GM12878 (cell line): ENCODE measurements around the gene GPR137B. TPM values are rescaled to one million over a fixed set of nuclear protein-coding genes. Genes with fewer than 3 reads are reported as not detected.
A peak's percentile ranks its signal among the peaks of the same experiment; 100 is the strongest.
"Not testable (repeated sequence)": the region's sequence is repeated elsewhere in the genome, so short reads cannot be mapped to it uniquely, and the experiment has no call there.

Source experiments
- ATAC-seq: fragments of 200-7000 bp; cut with Tn5 transposase; 3 replicates; pipeline ENCODE4 v1.9.1; 2020; ENCODE audit warnings: mild to moderate bottlenecking, moderate library complexity
- BruUV-seq: library from RNA; stranded (reverse); fragments of 400-500 nt; replicated peaks from 2 replicates; lab custom pipeline; 2021; lab: Mats Ljungman, UMichigan
- CTCF ChIA-PET: fragments of 300-600 bp; sonication (Branson Sonifier 250); formaldehyde crosslinking; extraction: SDS; loops from one replicate; lab custom pipeline; 2021; ENCODE audit warnings: inconsistent platforms; lab: Yijun Ruan, JAX
- POLR2A ChIA-PET: fragments of 350-600 bp; formaldehyde crosslinking; extraction: SDS; loops from one replicate; lab custom pipeline; 2021; ENCODE audit warnings: inconsistent platforms; lab: Charles Lee
- RAD21 ChIA-PET: fragments of 300-600 bp; sonication (Branson Sonifier 250); formaldehyde crosslinking; loops from one replicate; lab custom pipeline; 2023; ENCODE audit warnings: antibody characterized with exemption; ENCODE audit not compliant: unreplicated experiment; lab: Charles Lee
- SMC1A ChIA-PET: fragments of 300-600 bp; sonication (Branson Sonifier 250); formaldehyde crosslinking; loops from one replicate; lab custom pipeline; 2023; ENCODE audit not compliant: unreplicated experiment, uncharacterized antibody; lab: Charles Lee
- DNase-seq: peaks from one replicate; pipeline ENCODE4 v3.0.0-alpha.2; 2011; ENCODE audit warnings: low read depth, low spot score
- FAIRE-seq: peaks from 3 replicates; lab custom pipeline; 2011; peaks lifted over from hg19 to GRCh38; lab: Jason Lieb, UNC
- H2AFZ ChIP-seq: 2 replicates; pipeline ENCODE4 v1.6.0; 2011; ENCODE audit warnings: low read depth, low read length, control low read depth; ENCODE audit not compliant: control insufficient read depth
- H3K27ac ChIP-seq: 2 replicates; pipeline ENCODE4 v1.5.1; 2011; ENCODE audit warnings: control low read depth; ENCODE audit not compliant: control insufficient read depth, insufficient read depth
- H3K27me3 ChIP-seq, 2 experiments: replicated peaks in 1 of 2; 2 replicates each; pipeline versions ENCODE4 v1.6.0 to v1.6.1; 2011; ENCODE audit warnings: low read length in 1 of 2; ENCODE audit not compliant: control insufficient read depth in 2 of 2, insufficient read depth in 2 of 2
- H3K36me3 ChIP-seq, 2 experiments: 2 replicates each; pipeline ENCODE4 v1.5.1; 2011; ENCODE audit warnings: low read length in 1 of 2; ENCODE audit not compliant: control insufficient read depth in 2 of 2, insufficient read depth in 2 of 2
- H3K4me1 ChIP-seq: 2 replicates; pipeline ENCODE4 v1.6.1; 2011; ENCODE audit warnings: mild to moderate bottlenecking, low read length, moderate library complexity, mixed read lengths; ENCODE audit not compliant: control insufficient read depth, insufficient read depth
- H3K4me2 ChIP-seq: 2 replicates; pipeline ENCODE4 v1.6.0; 2011; ENCODE audit warnings: control low read depth; ENCODE audit not compliant: control insufficient read depth, insufficient read depth
- H3K4me3 ChIP-seq: fragments of 200-600 bp; sonication (generic); 2 replicates; pipeline ENCODE4 v1.5.1; 2016
- H3K79me2 ChIP-seq: 2 replicates; pipeline ENCODE4 v1.6.0; 2011; ENCODE audit warnings: low read length; ENCODE audit not compliant: control insufficient read depth, insufficient read depth
- H3K9ac ChIP-seq: 2 replicates; pipeline ENCODE4 v1.8.0; 2011; ENCODE audit warnings: low read length, control low read depth, mixed read lengths; ENCODE audit not compliant: control insufficient read depth, insufficient read depth
- H3K9me3 ChIP-seq: replicated peaks from 3 replicates; pipeline ENCODE4 v1.5.1; 2011; ENCODE audit warnings: mild to moderate bottlenecking, low read length; ENCODE audit not compliant: control insufficient read depth, insufficient read depth
- H4K20me1 ChIP-seq: 2 replicates; pipeline ENCODE4 v1.6.0; 2011; ENCODE audit not compliant: control insufficient read depth, insufficient read depth
- CBFB ChIP-seq: IDR thresholded peaks from 2 replicates; pipeline ENCODE4 v1.6.1; 2016; ENCODE audit warnings: antibody characterized with exemption, low read depth
- CBX3 ChIP-seq: fragments of 200-600 bp; sonication (generic); IDR thresholded peaks from 2 replicates; pipeline ENCODE4 v1.6.1; 2016; ENCODE audit warnings: low read depth, borderline replicate concordance
- ESRRA ChIP-seq: IDR thresholded peaks from 2 replicates; pipeline ENCODE4 v1.6.1; 2012; ENCODE audit warnings: mild to moderate bottlenecking, low read length, improper control_type of control experiment
- GABPA ChIP-seq: IDR thresholded peaks from 2 replicates; pipeline ENCODE4 v1.6.1; 2014; ENCODE audit warnings: antibody characterized with exemption, low read depth, mild to moderate bottlenecking, inconsistent platforms
- IKZF2 ChIP-seq, 2 experiments: fragments of 450-650 bp; IDR thresholded peaks; 2 replicates each; pipeline ENCODE4 v1.6.1; 2017; ENCODE audit warnings: mild to moderate bottlenecking in 2 of 2, moderate library complexity in 2 of 2
- JUNB ChIP-seq: IDR thresholded peaks from 2 replicates; pipeline ENCODE4 v1.6.1; 2016; ENCODE audit warnings: antibody characterized with exemption, mild to moderate bottlenecking
- KLF5 ChIP-seq: fragments of 450-650 bp; IDR thresholded peaks from 2 replicates; pipeline ENCODE4 v1.6.1; 2014; ENCODE audit warnings: mild to moderate bottlenecking; ENCODE audit not compliant: partially characterized antibody
- NFXL1 ChIP-seq: fragments of 450-650 bp; IDR thresholded peaks from 2 replicates; pipeline ENCODE4 v1.6.1; 2017; ENCODE audit warnings: antibody characterized with exemption, mild to moderate bottlenecking, borderline replicate concordance
- PAX8 ChIP-seq: fragments of 450-650 bp; IDR thresholded peaks from 2 replicates; pipeline ENCODE4 v1.6.1; 2017; ENCODE audit warnings: mild to moderate bottlenecking, moderate library complexity
- SREBF1 ChIP-seq: IDR thresholded peaks from 2 replicates; pipeline ENCODE4 v1.6.1; 2012; ENCODE audit warnings: mild to moderate bottlenecking, low read length
- STAT3 ChIP-seq: IDR thresholded peaks from 2 replicates; pipeline ENCODE4 v1.6.1; 2011; ENCODE audit warnings: low read depth, low read length, improper control_type of control experiment
- TCF7 ChIP-seq: IDR thresholded peaks from 2 replicates; pipeline ENCODE4 v1.6.1; 2014; ENCODE audit warnings: antibody characterized with exemption, borderline replicate concordance
- ZBED1 ChIP-seq: IDR thresholded peaks from 2 replicates; pipeline ENCODE4 v1.6.1; 2016; ENCODE audit warnings: borderline replicate concordance
- ZNF217 ChIP-seq: fragments of 450-650 bp; IDR thresholded peaks from 2 replicates; pipeline ENCODE4 v1.6.1; 2017; ENCODE audit warnings: antibody characterized with exemption, mild to moderate bottlenecking
- WGBS: methylation state at CpG from one replicate; pipeline ENCODE4 v1.1.6; 2016; ENCODE audit warnings: low lambda C conversion rate; ENCODE audit not compliant: insufficient replicate concordance, insufficient coverage; ENCODE audit errors: missing lambda C conversion rate; 5-methylcytosine and 5-hydroxymethylcytosine counted together
- in situ Hi-C: fragments of 300-500 bp; cut with MboI; formaldehyde crosslinking; loops from 9 replicates; pipeline ENCODE4 v1.14.3; 2018; ENCODE audit warnings: mixed read lengths
- intact Hi-C: fragments of 100-400 bp; cut with micrococcal nuclease; formaldehyde crosslinking; loops from one replicate; pipeline ENCODE4 v1.14.2; 2022; ENCODE audit not compliant: unreplicated experiment
- polyA plus RNA-seq, 11 experiments: library from polyadenylated mRNA; depleted of rRNA in 4 of 11; unstranded in 6 of 11; stranded (reverse) in 5 of 11; fragments of >200 nt; fragmentation: Nextera tagmentation in 4 of 11; fragmentation: Illumina TruSeq in 1 of 11; extraction: Ambion mirVana in 4 of 11; extraction: Trizol in 1 of 11; gene quantifications; 1 replicate in 1 of 11; 2 replicates in 10 of 11; pipeline versions ENCODE4 v1.2.1 to v1.2.3, GENCODE V29; 2011 to 2016; ENCODE audit warnings: inconsistent platforms in 2 of 11, missing spikeins in 2 of 11, low read depth in 1 of 11
- total RNA-seq, 4 experiments: library from RNA; depleted of rRNA in 3 of 4; stranded (reverse); fragments of >200 nt in 3 of 4; fragmentation: Illumina TruSeq in 1 of 4; extraction: Trizol in 1 of 4; gene quantifications; 2 replicates each; pipeline versions ENCODE4 v1.2.1 to v1.2.3, GENCODE V29; 2013 to 2021
- TF ChIP-seq, protein P1 (sequence below): IDR thresholded peaks from 2 replicates; pipeline ENCODE4 v1.6.1; 2012; ENCODE audit warnings: low read depth, low read length, improper control_type of control experiment
- TF ChIP-seq, protein P2 (sequence below): IDR thresholded peaks from 2 replicates; pipeline ENCODE4 v1.6.1; 2011; ENCODE audit warnings: borderline replicate concordance, low read depth, mild to moderate bottlenecking, moderate library complexity, mixed read lengths, low read length; ENCODE audit not compliant: insufficient read depth; ENCODE audit errors: extremely low read length

GPR137B gene
- total and polyA plus RNA-seq, 10 of the 15 experiments (the other 5 are each of a cell fraction or from before 2014, with no cell fraction given): 5.4 to 20.8 (median 12.5) TPM

DNA sequence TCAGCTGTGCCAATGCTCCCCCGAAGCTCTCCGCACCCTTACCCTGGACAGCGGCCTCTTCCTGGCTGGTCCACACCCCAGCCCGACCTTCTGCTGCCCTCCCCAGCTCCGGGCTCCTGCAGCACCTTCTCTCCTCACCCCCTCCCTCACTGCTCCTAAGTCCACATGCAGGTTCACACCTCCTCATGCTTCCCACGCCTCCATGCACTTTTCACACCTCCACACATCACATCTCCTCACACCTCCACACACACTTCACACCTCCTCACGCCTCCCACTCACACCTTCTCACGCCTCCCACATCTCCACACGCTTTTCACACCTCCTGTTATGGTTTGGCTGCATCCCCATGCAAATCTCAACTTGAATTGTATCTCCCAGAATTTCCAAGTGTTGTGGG is 18.9 kb downstream of the GPR137B start (continued):
- TF ChIP-seq, protein P1, sequence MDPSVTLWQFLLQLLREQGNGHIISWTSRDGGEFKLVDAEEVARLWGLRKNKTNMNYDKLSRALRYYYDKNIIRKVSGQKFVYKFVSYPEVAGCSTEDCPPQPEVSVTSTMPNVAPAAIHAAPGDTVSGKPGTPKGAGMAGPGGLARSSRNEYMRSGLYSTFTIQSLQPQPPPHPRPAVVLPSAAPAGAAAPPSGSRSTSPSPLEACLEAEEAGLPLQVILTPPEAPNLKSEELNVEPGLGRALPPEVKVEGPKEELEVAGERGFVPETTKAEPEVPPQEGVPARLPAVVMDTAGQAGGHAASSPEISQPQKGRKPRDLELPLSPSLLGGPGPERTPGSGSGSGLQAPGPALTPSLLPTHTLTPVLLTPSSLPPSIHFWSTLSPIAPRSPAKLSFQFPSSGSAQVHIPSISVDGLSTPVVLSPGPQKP: no peak
- TF ChIP-seq SREBF1 (no peak), TCF7 (no peak), STAT3 (no peak), GABPA (no peak), CBFB (no peak), CBX3 (no peak), ZBED1 (no peak), IKZF2 (IDR thresholded peaks at IDR 0.05) (peak; percentile 95 to 96), ESRRA (no peak), NFXL1 (no peak), JUNB (no peak)
- TF ChIP-seq, protein P2, sequence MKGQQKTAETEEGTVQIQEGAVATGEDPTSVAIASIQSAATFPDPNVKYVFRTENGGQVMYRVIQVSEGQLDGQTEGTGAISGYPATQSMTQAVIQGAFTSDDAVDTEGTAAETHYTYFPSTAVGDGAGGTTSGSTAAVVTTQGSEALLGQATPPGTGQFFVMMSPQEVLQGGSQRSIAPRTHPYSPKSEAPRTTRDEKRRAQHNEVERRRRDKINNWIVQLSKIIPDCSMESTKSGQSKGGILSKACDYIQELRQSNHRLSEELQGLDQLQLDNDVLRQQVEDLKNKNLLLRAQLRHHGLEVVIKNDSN: no peak
- TF ChIP-seq, all 136 proteins: peak for 28

DNA sequence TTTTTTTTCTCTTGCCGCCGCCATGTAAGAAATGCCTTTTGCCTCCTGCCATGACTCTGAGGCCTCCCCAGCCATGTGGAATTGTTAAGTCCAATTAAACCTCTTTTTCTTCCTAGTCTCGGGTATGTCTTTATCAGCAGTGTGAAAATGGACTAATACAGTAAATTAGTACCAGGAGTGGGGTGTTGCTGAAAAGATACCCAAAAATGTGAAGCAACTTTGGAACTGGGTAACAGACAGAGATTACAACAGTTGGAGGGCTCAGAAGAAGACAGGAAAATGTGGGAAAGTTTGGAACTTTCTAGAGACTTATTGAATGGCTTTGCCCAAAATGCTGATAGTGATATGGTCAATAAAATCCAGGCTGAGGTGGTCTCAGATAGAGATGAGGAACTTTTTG is 19.4 kb downstream of the GPR137B start:
- intact Hi-C loops: loop anchor here (2.0 kb wide), 1 partner anchor 163 kb away; no protein-coding TSS in a partner anchor
- SMC1A ChIA-PET: interaction anchor here (1.5 kb wide), 1 partner anchor 40 kb away, joined by 4 read pairs; no protein-coding TSS in a partner anchor
- WGBS: 98% methylated on average over 3 of the region's 3 CpGs
- DNase-seq, POLR2A ChIA-PET, BruUV-seq, H3K27me3 ChIP-seq, in situ Hi-C loops, H3K4me3 ChIP-seq, H3K36me3 ChIP-seq, H2AFZ ChIP-seq, CTCF ChIA-PET, H3K4me2 ChIP-seq, H3K9ac ChIP-seq, RAD21 ChIA-PET, FAIRE-seq, H4K20me1 ChIP-seq, ATAC-seq: not testable (repeated sequence)
- peaks cover 35% of the 10 kb centered on the region for H3K79me2 ChIP-seq
- H3K27ac ChIP-seq: peak overlapping the region; percentile 99
- peaks cover 29% of the 10 kb centered on the region; the same call in 2 of the 3 replicates for H3K9me3 ChIP-seq
- peak; percentile 62; the same call in 1 of the 2 replicates for TF ChIP-seq ZNF217
- TF ChIP-seq PAX8: 0 out of 2 replicates have a peak, but pooled peaks have one; percentile 31
- peak; percentile 61 for TF ChIP-seq KLF5
- H3K4me1 ChIP-seq: peaks cover 58% of the 10 kb centered on the region
